ENCODE data around the gene AP2M1.
"Not testable (repeated sequence)": the region's sequence is repeated elsewhere in the genome, so short reads cannot be mapped to it uniquely, and the experiment has no call there.

The AP2M1 gene

GRCh38 chr3:184156522-184156955 lies 18.1 kb upstream of the AP2M1 start:
- no peak overlapping the region for H3K27ac ChIP-seq (ENCODE audit: low read length)

GRCh38 chr3:184157206-184157605 lies 17.4 kb upstream of the AP2M1 start:
- Histone ChIP-seq H3K27me3 (ENCODE audit: control insufficient read depth, insufficient read depth, low read length) (no peaks in the 10 kb centered on the region), H3K4me3 (ENCODE audit: low read length) (peak overlapping the region; percentile 96; the same call in 1 of the 2 replicates), H3K4me1 (ENCODE audit: control insufficient read depth, insufficient read depth, low read length) (peaks cover 2% of the 10 kb centered on the region; the same call in 1 of the 2 replicates), H3K36me3 (ENCODE audit: control insufficient read depth, insufficient read depth, low read length) (no peaks in the 10 kb centered on the region), H3K9me3 (ENCODE audit: control insufficient read depth, insufficient read depth, low read length) (no peaks in the 10 kb centered on the region), H3K27ac (ENCODE audit: low read length) (no peak overlapping the region)
- DNase-seq (ENCODE audit: low read depth, low spot score), result no peak

More at GRCh38 chr3:184156522-184156955, 18.1 kb upstream of the AP2M1 start:
- peaks cover 2% of the 10 kb centered on the region; the same call in 1 of the 2 replicates for H3K4me1 ChIP-seq (ENCODE audit: control insufficient read depth, insufficient read depth, low read length)
- H3K27me3 ChIP-seq (ENCODE audit: control insufficient read depth, insufficient read depth, low read length), result no peaks in the 10 kb centered on the region
- no peak for DNase-seq (ENCODE audit: low read depth, low spot score)
- no peaks in the 10 kb centered on the region for H3K9me3 ChIP-seq (ENCODE audit: control insufficient read depth, insufficient read depth, low read length)
- WGBS (ENCODE audit: insufficient coverage, insufficient read length), result no CpG with 5 or more reads among the region's 6 CpGs
- H3K36me3 ChIP-seq (ENCODE audit: control insufficient read depth, insufficient read depth, low read length), result no peaks in the 10 kb centered on the region
- H3K4me3 ChIP-seq (ENCODE audit: low read length), result peak overlapping the region; percentile 96; the same call in 1 of the 2 replicates

- no peaks in the 10 kb centered on the region for H3K27me3 ChIP-seq (ENCODE audit: control insufficient read depth, insufficient read depth, low read length)
- no peak overlapping the region for H3K27ac ChIP-seq (ENCODE audit: low read length)
- no CpG with 5 or more reads among the region's 4 CpGs for WGBS (ENCODE audit: insufficient coverage, insufficient read length)
- DNase-seq (ENCODE audit: low read depth, low spot score), result no peak
- no peaks in the 10 kb centered on the region for H3K36me3 ChIP-seq (ENCODE audit: control insufficient read depth, insufficient read depth, low read length)
- H3K4me1 ChIP-seq (ENCODE audit: control insufficient read depth, insufficient read depth, low read length), result peaks cover 2% of the 10 kb centered on the region; the same call in 1 of the 2 replicates
- H3K4me3 ChIP-seq (ENCODE audit: low read length), result no peak overlapping the region
- H3K9me3 ChIP-seq (ENCODE audit: control insufficient read depth, insufficient read depth, low read length), result no peaks in the 10 kb centered on the region
Observed at GRCh38 chr3:184158404-184158803, 16.3 kb upstream of the AP2M1 start.

GRCh38 chr3:184160456-184160855 lies 14.2 kb upstream of the AP2M1 start:
- no peak overlapping the region for H3K27ac ChIP-seq (ENCODE audit: low read length)
- no peaks in the 10 kb centered on the region for H3K9me3 ChIP-seq (ENCODE audit: control insufficient read depth, insufficient read depth, low read length)
- H3K27me3 ChIP-seq (ENCODE audit: control insufficient read depth, insufficient read depth, low read length), result no peaks in the 10 kb centered on the region
- peaks cover 2% of the 10 kb centered on the region; the same call in 1 of the 2 replicates for H3K4me1 ChIP-seq (ENCODE audit: control insufficient read depth, insufficient read depth, low read length)
- WGBS (ENCODE audit: insufficient coverage, insufficient read length), result no CpG with 5 or more reads among the region's 2 CpGs
- no peak overlapping the region for H3K4me3 ChIP-seq (ENCODE audit: low read length)
- H3K36me3 ChIP-seq (ENCODE audit: control insufficient read depth, insufficient read depth, low read length), result peaks cover 18% of the 10 kb centered on the region
- DNase-seq (ENCODE audit: low read depth, low spot score), result no peak

GRCh38 chr3:184162571-184163070 lies 12.0 kb upstream of the AP2M1 start:
- not testable (repeated sequence) for H3K9me3 ChIP-seq (ENCODE audit: control insufficient read depth, insufficient read depth, low read length); H3K4me3 ChIP-seq (ENCODE audit: low read length); H3K27ac ChIP-seq (ENCODE audit: low read length); H3K27me3 ChIP-seq (ENCODE audit: control insufficient read depth, insufficient read depth, low read length); DNase-seq (ENCODE audit: low read depth, low spot score); H3K4me1 ChIP-seq (ENCODE audit: control insufficient read depth, insufficient read depth, low read length)
- no CpG with 5 or more reads among the region's 8 CpGs for WGBS (ENCODE audit: insufficient coverage, insufficient read length)
- peaks cover 33% of the 10 kb centered on the region for H3K36me3 ChIP-seq (ENCODE audit: control insufficient read depth, insufficient read depth, low read length)

GRCh38 chr3:184164648-184165330 lies 9.9 kb upstream of the AP2M1 start:
- Histone ChIP-seq H3K27ac (ENCODE audit: low read length) (no peak overlapping the region), H3K4me3 (ENCODE audit: low read length) (no peak overlapping the region), H3K9me3 (ENCODE audit: control insufficient read depth, insufficient read depth, low read length) (no peaks in the 10 kb centered on the region), H3K36me3 (ENCODE audit: control insufficient read depth, insufficient read depth, low read length) (peaks cover 43% of the 10 kb centered on the region), H3K4me1 (ENCODE audit: control insufficient read depth, insufficient read depth, low read length) (no peaks in the 10 kb centered on the region), H3K27me3 (ENCODE audit: control insufficient read depth, insufficient read depth, low read length) (no peaks in the 10 kb centered on the region)
- no CpG with 5 or more reads among the region's 16 CpGs for WGBS (ENCODE audit: insufficient coverage, insufficient read length)
- DNase-seq (ENCODE audit: low read depth, low spot score), result no peak

- H3K36me3 ChIP-seq (ENCODE audit: control insufficient read depth, insufficient read depth, low read length), result peaks cover 50% of the 10 kb centered on the region
- H3K4me3 ChIP-seq (ENCODE audit: low read length), result no peak overlapping the region
Observed at GRCh38 chr3:184165543-184165942, 9.1 kb upstream of the AP2M1 start.

GRCh38 chr3:184166671-184167070 lies 8.0 kb upstream of the AP2M1 start:
- H3K9me3 ChIP-seq (ENCODE audit: control insufficient read depth, insufficient read depth, low read length), result no peaks in the 10 kb centered on the region
- no peaks in the 10 kb centered on the region for H3K4me1 ChIP-seq (ENCODE audit: control insufficient read depth, insufficient read depth, low read length)
- no peak for DNase-seq (ENCODE audit: low read depth, low spot score)
- no peak overlapping the region for H3K27ac ChIP-seq (ENCODE audit: low read length)
- peaks cover 57% of the 10 kb centered on the region for H3K36me3 ChIP-seq (ENCODE audit: control insufficient read depth, insufficient read depth, low read length)
- no peak overlapping the region for H3K4me3 ChIP-seq (ENCODE audit: low read length)
- WGBS (ENCODE audit: insufficient coverage, insufficient read length), result no CpG with 5 or more reads among the region's 6 CpGs
- no peaks in the 10 kb centered on the region for H3K27me3 ChIP-seq (ENCODE audit: control insufficient read depth, insufficient read depth, low read length)

More at GRCh38 chr3:184165543-184165942, 9.1 kb upstream of the AP2M1 start:
- H3K27me3 ChIP-seq (ENCODE audit: control insufficient read depth, insufficient read depth, low read length), result no peaks in the 10 kb centered on the region
- DNase-seq (ENCODE audit: low read depth, low spot score), result no peak
- H3K9me3 ChIP-seq (ENCODE audit: control insufficient read depth, insufficient read depth, low read length), result no peaks in the 10 kb centered on the region
- H3K4me1 ChIP-seq (ENCODE audit: control insufficient read depth, insufficient read depth, low read length), result no peaks in the 10 kb centered on the region
- H3K27ac ChIP-seq (ENCODE audit: low read length), result no peak overlapping the region
- no CpG with 5 or more reads among the region's 3 CpGs for WGBS (ENCODE audit: insufficient coverage, insufficient read length)

- Histone ChIP-seq H3K27me3 (ENCODE audit: control insufficient read depth, insufficient read depth, low read length) (no peaks in the 10 kb centered on the region), H3K27ac (ENCODE audit: low read length) (no peak overlapping the region), H3K4me1 (ENCODE audit: control insufficient read depth, insufficient read depth, low read length) (no peaks in the 10 kb centered on the region), H3K36me3 (ENCODE audit: control insufficient read depth, insufficient read depth, low read length) (peaks cover 57% of the 10 kb centered on the region), H3K4me3 (ENCODE audit: low read length) (no peak overlapping the region), H3K9me3 (ENCODE audit: control insufficient read depth, insufficient read depth, low read length) (no peaks in the 10 kb centered on the region)
- WGBS (ENCODE audit: insufficient coverage, insufficient read length), result no CpG with 5 or more reads among the region's 8 CpGs
- no peak for DNase-seq (ENCODE audit: low read depth, low spot score)
Observed at GRCh38 chr3:184167786-184168185, 6.9 kb upstream of the AP2M1 start.

- no peaks in the 10 kb centered on the region for H3K4me1 ChIP-seq (ENCODE audit: control insufficient read depth, insufficient read depth, low read length)
- no peaks in the 10 kb centered on the region for H3K9me3 ChIP-seq (ENCODE audit: control insufficient read depth, insufficient read depth, low read length)
- peaks cover 57% of the 10 kb centered on the region for H3K36me3 ChIP-seq (ENCODE audit: control insufficient read depth, insufficient read depth, low read length)
- DNase-seq (ENCODE audit: low read depth, low spot score), result no peak
- no CpG with 5 or more reads among the region's 9 CpGs for WGBS (ENCODE audit: insufficient coverage, insufficient read length)
- no peaks in the 10 kb centered on the region for H3K27me3 ChIP-seq (ENCODE audit: control insufficient read depth, insufficient read depth, low read length)
- H3K27ac ChIP-seq (ENCODE audit: low read length), result no peak overlapping the region
- H3K4me3 ChIP-seq (ENCODE audit: low read length), result no peak overlapping the region
Observed at GRCh38 chr3:184168363-184169120, 6.1 kb upstream of the AP2M1 start.
